SU-DHL-6 (cell line): ENCODE data around the gene PEDS1.
"Not testable (repeated sequence)": the region's sequence is repeated elsewhere in the genome, so short reads cannot be mapped to it uniquely, and the experiment has no call there.

Experiments
- EZH2phosphoT487 ChIP-seq: fragments of 200-600 bp; sonication (generic), shearing (Covaris generic); conservative IDR thresholded peaks from 2 replicates; pipeline ENCODE4 v1.6.1; 2018; ENCODE audit warnings: mild to moderate bottlenecking, antibody characterized with exemption, low read length, moderate library complexity, mixed read lengths
- TF ChIP-seq, protein P1 (sequence below): fragments of 200-600 bp; sonication (generic); IDR thresholded peaks from one replicate; pipeline ENCODE4 v1.5.1; 2017; ENCODE audit warnings: antibody characterized with exemption, mild to moderate bottlenecking, low read length, moderate library complexity; ENCODE audit not compliant: insufficient read depth, poor library complexity, severe bottlenecking

DNA sequence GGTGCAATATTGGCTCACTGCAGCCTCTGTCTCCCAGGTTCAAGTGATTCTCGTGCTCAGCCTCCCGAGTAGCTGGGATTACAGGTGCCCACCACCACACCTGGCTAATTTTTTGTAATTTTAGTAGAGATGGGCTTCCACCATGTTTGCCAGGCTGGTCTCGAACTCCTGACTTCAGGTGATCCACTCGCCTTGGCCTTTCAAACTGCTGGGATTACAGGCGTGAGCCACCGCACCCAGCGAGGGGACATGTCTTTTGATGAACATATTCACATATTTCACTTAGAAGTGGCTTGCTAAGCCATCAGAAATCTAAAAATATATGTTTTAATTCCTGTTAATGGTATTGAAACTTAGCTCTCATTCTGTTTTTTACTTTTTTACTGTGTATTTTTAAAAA is 48.2 kb upstream of the PEDS1 start:
- TF ChIP-seq, protein P1, sequence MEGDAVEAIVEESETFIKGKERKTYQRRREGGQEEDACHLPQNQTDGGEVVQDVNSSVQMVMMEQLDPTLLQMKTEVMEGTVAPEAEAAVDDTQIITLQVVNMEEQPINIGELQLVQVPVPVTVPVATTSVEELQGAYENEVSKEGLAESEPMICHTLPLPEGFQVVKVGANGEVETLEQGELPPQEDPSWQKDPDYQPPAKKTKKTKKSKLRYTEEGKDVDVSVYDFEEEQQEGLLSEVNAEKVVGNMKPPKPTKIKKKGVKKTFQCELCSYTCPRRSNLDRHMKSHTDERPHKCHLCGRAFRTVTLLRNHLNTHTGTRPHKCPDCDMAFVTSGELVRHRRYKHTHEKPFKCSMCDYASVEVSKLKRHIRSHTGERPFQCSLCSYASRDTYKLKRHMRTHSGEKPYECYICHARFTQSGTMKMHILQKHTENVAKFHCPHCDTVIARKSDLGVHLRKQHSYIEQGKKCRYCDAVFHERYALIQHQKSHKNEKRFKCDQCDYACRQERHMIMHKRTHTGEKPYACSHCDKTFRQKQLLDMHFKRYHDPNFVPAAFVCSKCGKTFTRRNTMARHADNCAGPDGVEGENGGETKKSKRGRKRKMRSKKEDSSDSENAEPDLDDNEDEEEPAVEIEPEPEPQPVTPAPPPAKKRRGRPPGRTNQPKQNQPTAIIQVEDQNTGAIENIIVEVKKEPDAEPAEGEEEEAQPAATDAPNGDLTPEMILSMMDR = not testable (repeated sequence)
- not testable (repeated sequence) for TF ChIP-seq EZH2phosphoT487
